ENCODE measurements around the gene SLC6A7.

- TF ChIP-seq TCF12 (IDR thresholded peaks at IDR 0.05; ENCODE audit: low read depth) (no peak), YY1 (IDR thresholded peaks at IDR 0.05; ENCODE audit: low read depth) (no peak), TEAD4 (IDR thresholded peaks at IDR 0.05) (no peak), REST (IDR thresholded peaks at IDR 0.05; ENCODE audit: low read depth) (no peak), RAD21 (IDR thresholded peaks at IDR 0.05; ENCODE audit: low read depth) (no peak), NFIC (IDR thresholded peaks at IDR 0.05) (no peak), EP300 (IDR thresholded peaks at IDR 0.05; ENCODE audit: borderline replicate concordance) (no peak), CEBPB (IDR thresholded peaks at IDR 0.05) (no peak), MAX (IDR thresholded peaks at IDR 0.05) (no peak)
Observed at GRCh38 chr5:150239794-150240122, 49.9 kb downstream of the SLC6A7 start.

Data from Ishikawa (cell line).